DMS79 treated with DMSO at 0.1 percent for 48 hours (cell line): Measurements from ENCODE around the gene LRTM1.

Source experiments
- DNase-seq: peaks from one replicate; lab custom pipeline; 2025; lab: John Stamatoyannopoulos, UW

LRTM1 gene

GRCh38 chr3:54940971-54941370, 13.1 kb upstream of the LRTM1 start:
- no peak for DNase-seq

DNA sequence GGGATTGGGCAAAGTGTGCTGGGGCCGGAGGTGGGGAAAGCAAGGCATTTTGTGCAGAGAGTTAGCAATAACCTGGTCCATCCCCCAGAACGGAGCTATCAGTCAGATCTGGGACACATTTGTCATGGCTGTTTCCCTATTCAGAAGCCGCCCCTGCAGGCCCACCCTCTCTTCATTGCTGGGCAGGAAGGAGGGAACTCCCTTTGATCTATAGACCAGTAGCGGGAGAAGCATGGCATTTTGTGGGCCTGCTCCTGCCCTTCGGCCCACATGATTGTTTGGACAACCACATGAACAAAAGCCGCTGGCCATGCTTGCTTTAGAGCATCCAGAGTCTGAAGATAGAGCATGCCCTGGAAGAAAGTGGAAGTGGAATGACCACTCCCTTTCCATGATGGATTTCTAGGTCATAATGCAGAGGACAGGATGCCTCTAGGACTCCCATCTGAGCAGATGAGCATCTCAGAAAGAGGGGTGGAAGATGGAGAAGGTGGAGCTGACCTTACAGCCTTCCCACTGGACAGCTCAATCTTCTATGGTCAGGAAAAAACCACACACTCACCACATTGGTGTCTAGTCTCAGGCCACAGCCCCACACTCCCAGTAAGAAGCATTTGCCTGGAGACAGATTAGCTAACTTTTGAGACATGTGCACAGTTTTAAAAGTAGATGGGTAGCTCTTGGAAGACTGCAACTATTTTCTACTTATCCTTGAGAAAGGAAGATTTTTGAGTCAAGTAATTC, 11.9 kb upstream of the LRTM1 start:
- no peak for DNase-seq

DNA sequence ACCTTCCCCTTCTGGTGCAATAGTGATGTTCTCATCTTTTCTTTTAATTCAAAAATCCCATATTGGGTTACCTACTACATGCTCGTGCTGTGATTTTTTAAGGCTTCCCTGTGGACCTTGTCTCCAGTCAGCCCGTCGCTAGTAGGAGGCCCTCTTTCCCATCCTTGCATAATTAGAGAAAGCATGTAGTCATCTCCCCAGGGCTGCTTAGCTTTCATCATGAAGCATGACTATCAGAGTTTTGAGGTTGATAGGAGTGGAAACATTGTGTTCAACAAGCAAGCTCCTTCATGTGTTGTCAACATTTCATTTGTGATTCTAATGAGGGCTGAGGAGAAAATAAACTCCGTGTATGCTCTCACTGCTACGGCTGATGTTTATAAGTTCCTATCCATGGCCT, 8.7 kb upstream of the LRTM1 start:
- no peak for DNase-seq

DNA sequence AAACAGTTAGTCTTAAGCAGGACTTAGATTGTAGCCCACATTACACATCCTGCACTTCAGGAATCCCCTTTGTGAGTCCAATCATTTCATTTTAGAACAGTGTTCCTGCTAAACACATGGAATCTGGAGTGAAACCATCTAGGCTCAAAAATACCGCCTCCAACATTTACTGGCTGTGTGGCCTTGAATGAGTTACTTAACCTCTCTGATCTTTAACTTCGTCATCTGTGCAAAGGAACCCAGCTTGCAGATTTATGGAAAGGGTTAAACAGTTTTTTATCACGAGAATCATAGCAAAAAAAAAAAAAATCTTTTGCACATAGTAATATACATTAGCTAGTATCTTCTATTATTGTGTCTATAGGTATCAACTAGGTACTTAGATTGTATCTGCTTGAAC, 8.0 kb upstream of the LRTM1 start:
- DNase-seq: no peak

GRCh38 chr3:54932606-54933005, 4.7 kb upstream of the LRTM1 start:
- no peak for DNase-seq

- DNase-seq: no peak
Measured at GRCh38 chr3:54931182-54931581, 3.3 kb upstream of the LRTM1 start.

DNA sequence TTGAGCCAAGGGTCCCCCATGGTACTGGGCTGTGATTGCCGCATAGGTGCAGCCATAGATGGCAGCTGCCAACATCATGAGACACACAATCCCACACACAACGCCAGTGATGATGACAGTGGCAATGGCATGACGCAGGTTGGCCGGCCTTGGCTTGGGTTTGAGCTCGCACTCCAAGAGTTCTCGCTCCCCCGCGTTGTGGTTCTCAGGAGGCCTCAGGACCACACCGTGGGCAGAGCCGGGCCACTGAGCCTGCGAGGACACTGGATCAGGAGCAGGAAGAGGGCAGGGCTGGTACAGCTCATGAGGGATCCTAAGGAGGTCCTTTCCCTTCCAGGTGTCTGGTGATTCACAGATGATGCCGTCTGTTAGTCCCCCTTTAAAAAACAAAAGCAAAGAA, 9.3 kb downstream of the LRTM1 start:
- no peak for DNase-seq

DNA sequence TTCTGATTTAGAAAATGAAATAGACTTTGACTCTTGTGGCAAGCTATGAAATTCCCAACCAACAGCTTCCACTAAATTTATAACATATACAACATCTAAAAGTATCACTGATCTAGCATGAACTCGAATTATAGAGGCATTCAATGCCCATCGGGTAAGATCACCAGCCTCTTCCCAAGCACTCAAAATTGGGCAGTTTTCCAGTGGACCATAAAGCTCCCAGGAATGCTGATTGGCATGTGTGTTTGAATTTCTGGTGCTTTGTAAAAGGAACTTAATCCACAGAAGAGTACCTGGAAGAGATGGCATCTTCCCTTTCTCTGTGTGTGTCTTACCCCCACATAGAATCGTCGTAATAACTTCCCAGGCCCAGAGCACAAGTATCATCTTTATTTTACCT, 10.0 kb downstream of the LRTM1 start:
- no peak for DNase-seq

- DNase-seq: no peak
Measured at GRCh38 chr3:54917174-54917573, 10.7 kb downstream of the LRTM1 start.

DNA sequence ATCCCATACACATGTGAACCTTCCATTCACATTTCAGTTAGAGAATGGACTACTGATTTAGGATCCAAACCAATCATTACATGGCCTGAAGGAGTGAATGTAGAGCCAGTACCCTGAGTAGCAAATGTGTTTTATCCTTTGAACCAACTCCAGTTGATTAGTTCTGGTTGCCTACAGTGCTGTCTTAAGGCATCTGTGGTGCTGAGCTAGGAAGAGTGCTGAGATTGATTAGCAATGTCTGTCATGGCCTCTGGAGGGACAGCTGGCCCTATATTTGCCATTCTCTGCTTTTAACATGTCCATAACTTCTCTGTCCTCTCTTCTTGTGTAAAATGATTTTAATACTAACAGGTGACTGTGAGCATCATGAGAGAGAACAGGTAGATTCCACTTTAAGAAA, 11.1 kb downstream of the LRTM1 start:
- no peak for DNase-seq

- no peak for DNase-seq
Measured at GRCh38 chr3:54915976-54916375, 11.9 kb downstream of the LRTM1 start.

DNA sequence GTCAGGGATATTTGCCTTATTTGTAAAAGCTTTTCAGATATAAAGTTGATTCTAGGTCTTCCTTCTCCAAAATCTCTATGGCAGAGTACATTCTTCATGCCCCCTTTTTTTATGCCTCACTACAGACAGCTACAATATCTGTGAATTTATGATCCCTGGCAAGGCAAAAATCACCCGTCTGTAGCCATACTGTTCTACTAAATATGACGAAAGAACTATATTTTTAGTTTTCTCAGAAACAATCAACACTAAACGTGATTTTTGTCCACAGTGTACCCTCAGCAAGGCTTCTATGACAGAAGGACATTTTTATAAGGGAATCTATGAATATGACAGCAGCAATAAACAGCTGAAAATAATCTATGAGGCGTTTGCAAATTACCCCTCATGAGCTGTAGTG, 12.7 kb downstream of the LRTM1 start:
- DNase-seq: no peak

DNA sequence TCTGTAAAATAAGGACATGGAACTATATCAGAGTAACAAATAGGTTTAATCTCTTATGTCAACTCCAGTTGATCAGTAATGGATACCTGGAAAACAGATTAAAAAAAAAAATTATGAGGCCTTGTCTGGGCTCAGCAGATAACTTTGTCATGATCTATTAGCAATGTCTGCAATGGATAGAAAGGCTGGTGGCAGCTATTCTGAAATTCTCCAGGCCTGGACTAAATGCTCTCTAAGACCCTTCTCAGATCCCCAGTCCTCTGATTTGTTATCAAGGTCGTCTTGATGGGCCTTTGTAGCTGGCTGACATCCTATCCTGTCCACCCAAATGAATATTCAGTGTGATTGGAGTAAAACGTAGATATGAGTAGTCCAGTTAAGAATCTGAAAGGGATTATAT, 13.7 kb downstream of the LRTM1 start:
- no peak for DNase-seq

- no peak for DNase-seq
Measured at GRCh38 chr3:54909191-54909590, 18.7 kb downstream of the LRTM1 start.

DNA sequence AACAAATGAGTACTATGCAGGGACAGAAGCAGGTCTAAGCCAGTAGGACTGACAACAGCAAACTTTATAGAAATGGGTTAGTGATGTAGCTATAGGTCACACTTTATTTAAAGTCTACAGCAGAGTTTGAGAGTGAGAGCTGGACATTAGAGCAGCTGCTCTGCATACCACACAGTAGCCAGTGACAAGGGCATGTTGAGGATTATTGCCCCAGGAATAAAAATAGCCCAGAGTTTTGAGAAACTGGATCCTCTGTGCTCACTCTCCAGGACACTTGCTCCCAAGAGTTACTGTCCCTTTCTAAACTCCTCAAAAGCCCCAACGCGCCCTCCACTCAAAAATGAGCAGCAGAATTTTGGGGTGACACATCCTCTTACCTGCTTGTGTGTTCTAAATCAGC, 21.1 kb downstream of the LRTM1 start:
- no peak for DNase-seq

DNA sequence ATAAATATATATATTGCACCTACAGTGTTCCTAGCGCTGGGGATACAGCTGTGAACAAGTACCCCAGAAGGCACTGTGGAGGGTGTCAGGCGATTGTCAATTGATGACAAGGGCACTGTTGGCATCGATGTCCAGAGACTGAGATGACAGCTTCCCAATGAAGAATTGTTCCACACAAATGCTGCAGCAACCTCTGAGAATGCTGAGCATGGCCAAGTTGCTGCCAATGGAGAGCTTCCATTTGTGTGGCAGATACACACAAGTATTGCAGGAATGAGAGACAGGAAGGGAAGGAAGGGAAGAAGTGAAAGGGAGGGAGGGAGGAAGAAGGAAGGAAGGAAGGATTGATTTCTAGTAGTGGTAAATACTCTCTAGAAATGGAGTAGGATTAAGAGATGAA, 21.9 kb downstream of the LRTM1 start:
- DNase-seq: no peak

- DNase-seq: no peak
Measured at GRCh38 chr3:54905261-54905888, 22.5 kb downstream of the LRTM1 start.

DNA sequence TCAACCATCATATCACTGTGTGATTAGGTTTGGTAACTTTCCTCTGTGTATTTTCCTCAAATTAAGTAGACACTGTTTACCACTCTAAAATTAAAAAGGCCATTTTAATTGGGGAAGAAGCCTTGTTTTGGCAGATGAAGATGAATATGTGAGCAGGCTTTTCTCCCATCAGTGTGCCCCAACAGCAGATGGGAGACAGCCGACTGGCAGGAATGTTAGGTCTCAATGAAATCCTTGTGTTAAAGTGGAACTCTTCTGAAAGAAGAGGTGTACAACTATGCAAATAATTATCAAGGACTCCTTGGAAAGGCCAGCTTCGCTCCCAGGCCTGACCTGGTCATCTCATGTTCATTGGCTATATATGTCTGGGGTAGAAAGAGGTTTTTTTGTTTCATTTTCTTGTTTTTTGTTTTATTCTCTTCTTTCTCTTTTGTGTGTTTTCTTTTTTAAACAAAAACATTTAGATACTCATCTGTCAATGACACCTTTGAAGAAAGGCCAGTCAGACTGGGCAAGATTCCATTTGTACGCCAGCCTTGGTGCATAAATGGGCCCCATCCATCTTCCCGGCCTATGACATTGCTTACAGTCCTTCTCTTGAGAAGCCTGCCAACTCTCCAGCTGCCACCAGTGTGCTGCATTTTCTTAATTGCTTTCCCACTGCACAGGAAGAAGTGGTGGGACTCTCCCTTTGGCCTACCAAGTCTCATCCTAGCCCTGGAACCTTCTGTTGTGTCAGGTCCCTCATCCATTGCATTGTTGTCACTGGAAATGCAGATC, 25.8 kb downstream of the LRTM1 start:
- no peak for DNase-seq

GRCh38 chr3:54900838-54901591, 26.8 kb downstream of the LRTM1 start:
- DNase-seq: no peak

DNA sequence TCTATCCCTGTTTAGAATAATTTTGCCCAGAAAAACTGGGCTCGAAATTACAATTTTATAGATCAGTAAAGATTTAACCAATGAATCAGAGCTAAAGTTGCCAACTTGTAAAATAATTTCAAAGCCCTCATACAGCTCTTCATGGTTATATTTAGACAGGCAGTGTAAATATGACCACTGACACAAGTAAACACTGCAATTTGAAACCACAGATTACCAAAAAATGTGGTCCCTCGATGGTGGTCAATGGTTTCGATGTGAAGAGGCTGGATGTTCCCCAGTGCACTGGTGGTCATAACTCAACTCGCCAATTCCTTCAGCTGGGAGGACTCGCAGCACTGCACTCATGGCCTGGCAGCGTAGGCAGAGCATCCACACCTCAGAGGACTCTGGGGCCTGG, 28.6 kb downstream of the LRTM1 start:
- DNase-seq: no peak

- no peak for DNase-seq
Measured at GRCh38 chr3:54897028-54897711, 30.7 kb downstream of the LRTM1 start.

GRCh38 chr3:54895613-54896012, 32.2 kb downstream of the LRTM1 start:
- no peak for DNase-seq
